Measurements from ENCODE around the gene PIP5K1C.

The PIP5K1C gene

GRCh38 chr19:3730457-3730958 is 30.2 kb upstream of the PIP5K1C start:
- no peak for TF ChIP-seq CTCF (IDR thresholded peaks at IDR 0.05; ENCODE audit: low read depth, low read length, missing control alignments)
- DNase-seq (ENCODE audit: extremely low read depth, low read depth), result no peak
- no peak overlapping the region for H3K4me3 ChIP-seq (replicated peaks; ENCODE audit: low read depth, low read length)

GRCh38 chr19:3725640-3726310 is 25.5 kb upstream of the PIP5K1C start:
- H3K4me3 ChIP-seq (replicated peaks; ENCODE audit: low read depth, low read length), result no peak overlapping the region
- DNase-seq (ENCODE audit: extremely low read depth, low read depth), result no peak
- no peak for TF ChIP-seq CTCF (IDR thresholded peaks at IDR 0.05; ENCODE audit: low read depth, low read length, missing control alignments)

GRCh38 chr19:3725121-3725520 is 24.9 kb upstream of the PIP5K1C start:
- no peak for DNase-seq (ENCODE audit: extremely low read depth, low read depth)
- H3K4me3 ChIP-seq (replicated peaks; ENCODE audit: low read depth, low read length), result no peak overlapping the region
- TF ChIP-seq CTCF (IDR thresholded peaks at IDR 0.05; ENCODE audit: low read depth, low read length, missing control alignments), result no peak

- no peak for TF ChIP-seq CTCF (IDR thresholded peaks at IDR 0.05; ENCODE audit: low read depth, low read length, missing control alignments)
- H3K4me3 ChIP-seq (replicated peaks; ENCODE audit: low read depth, low read length), result no peak overlapping the region
- DNase-seq (ENCODE audit: extremely low read depth, low read depth), result no peak
These were observed 23.6 kb upstream of the PIP5K1C start for GRCh38 chr19:3723883-3724282.

- TF ChIP-seq CTCF (IDR thresholded peaks at IDR 0.05; ENCODE audit: low read depth, low read length, missing control alignments), result no peak
- DNase-seq (ENCODE audit: extremely low read depth, low read depth), result no peak
- H3K4me3 ChIP-seq (replicated peaks; ENCODE audit: low read depth, low read length), result no peak overlapping the region
These were observed 22.8 kb upstream of the PIP5K1C start for GRCh38 chr19:3723110-3723488.

GRCh38 chr19:3722443-3723109 is 22.3 kb upstream of the PIP5K1C start:
- no peak overlapping the region for H3K4me3 ChIP-seq (replicated peaks; ENCODE audit: low read depth, low read length)
- DNase-seq (ENCODE audit: extremely low read depth, low read depth), result no peak
- TF ChIP-seq CTCF (IDR thresholded peaks at IDR 0.05; ENCODE audit: low read depth, low read length, missing control alignments), result no peak

Data from HFF-Myc (cell line).